Measurements from ENCODE around the gene ENPP6. TPM values are rescaled to one million over a fixed set of nuclear protein-coding genes. Genes with fewer than 3 reads are reported as not detected.

Gene ENPP6
- total RNA-seq, 1 experiment from 2014 or later = not detected

GRCh38 chr4:184259866-184260265 lies 42.2 kb upstream of the ENPP6 start:
- DNase-seq = no peak
- Histone ChIP-seq H3K27ac (ENCODE audit: low read length) (no peak overlapping the region), H3K27me3 (ENCODE audit: low read length) (no peaks in the 10 kb centered on the region), H3K4me1 (ENCODE audit: insufficient read depth, low read length) (no peaks in the 10 kb centered on the region), H3K4me3 (ENCODE audit: low read length) (no peak overlapping the region), H3F3A (ENCODE audit: low read length, unreplicated experiment) (no peaks in the 10 kb centered on the region), H3K36me3 (ENCODE audit: low read depth, low read length) (no peaks in the 10 kb centered on the region; the same call in 1 of the 2 replicates), H2AFZ (ENCODE audit: low read length) (no peak overlapping the region), H4K20me1 (ENCODE audit: low read length) (no peaks in the 10 kb centered on the region), H3K4me2 (ENCODE audit: low read length) (no peak overlapping the region), H3K9me3 (ENCODE audit: low read length) (no peaks in the 10 kb centered on the region), H3K9me2 (replicated peaks; ENCODE audit: low read length) (no peaks in the 10 kb centered on the region), H3K79me2 (ENCODE audit: low read length) (no peaks in the 10 kb centered on the region), H3K9ac (ENCODE audit: low read length) (no peak overlapping the region)
- TF ChIP-seq EZH2phosphoT487 (IDR thresholded peaks at IDR 0.05; ENCODE audit: borderline replicate concordance, low read length) (no peak), EZH2 (IDR thresholded peaks at IDR 0.05; ENCODE audit: low read length, unreplicated experiment) (no peak), CTCF (conservative IDR thresholded peaks at IDR 0.05; ENCODE audit: low read depth, low read length) (no peak)
- CTCF ChIA-PET = interaction anchor here (0.6 kb wide), 1 partner anchor 37 kb away, joined by 3 read pairs; no protein-coding TSS in a partner anchor
- intact Hi-C loops (cut with micrococcal nuclease) = loop anchor here (5.0 to 10.0 kb wide), 2 partner anchors 142 to 475 kb away; partner anchors contain the start of gene CENPU
- no peak for ATAC-seq
- POLR2A ChIA-PET (ENCODE audit: unreplicated experiment) = no interaction called here
- BruUV-seq (replicated peaks) = no TSS peak

GRCh38 chr4:184259081-184259480 lies 41.4 kb upstream of the ENPP6 start:
- ATAC-seq = no peak

More at GRCh38 chr4:184259081-184259480, 41.4 kb upstream of the ENPP6 start:
- CTCF ChIA-PET = no interaction called here
- intact Hi-C loops (cut with micrococcal nuclease) = no loop called here
- Histone ChIP-seq H3K4me1 (ENCODE audit: insufficient read depth, low read length) (no peaks in the 10 kb centered on the region), H3K9me2 (replicated peaks; ENCODE audit: low read length) (no peaks in the 10 kb centered on the region), H2AFZ (ENCODE audit: low read length) (no peak overlapping the region), H4K20me1 (ENCODE audit: low read length) (no peaks in the 10 kb centered on the region), H3K27ac (ENCODE audit: low read length) (no peak overlapping the region), H3K9ac (ENCODE audit: low read length) (no peak overlapping the region), H3K9me3 (ENCODE audit: low read length) (no peaks in the 10 kb centered on the region), H3K4me2 (ENCODE audit: low read length) (no peak overlapping the region), H3K4me3 (ENCODE audit: low read length) (no peak overlapping the region), H3K36me3 (ENCODE audit: low read depth, low read length) (no peaks in the 10 kb centered on the region), H3F3A (ENCODE audit: low read length, unreplicated experiment) (no peaks in the 10 kb centered on the region), H3K79me2 (ENCODE audit: low read length) (no peaks in the 10 kb centered on the region), H3K27me3 (ENCODE audit: low read length) (no peaks in the 10 kb centered on the region)
- BruUV-seq (replicated peaks) = no TSS peak
- no peak for TF ChIP-seq EZH2phosphoT487 (IDR thresholded peaks at IDR 0.05; ENCODE audit: borderline replicate concordance, low read length)
- TF ChIP-seq CTCF (conservative IDR thresholded peaks at IDR 0.05; ENCODE audit: low read depth, low read length) = no peak
- TF ChIP-seq EZH2 (IDR thresholded peaks at IDR 0.05; ENCODE audit: low read length, unreplicated experiment) = no peak
- POLR2A ChIA-PET (ENCODE audit: unreplicated experiment) = no interaction called here
- no peak for DNase-seq

Measured in PC-3 (cell line).